ENCODE data around the gene TMTC2. TPM values are rescaled to one million over a fixed set of nuclear protein-coding genes. Genes with fewer than 3 reads are reported as not detected.

The TMTC2 gene
- total RNA-seq, 1 donor from 2014 or later = 7.6 TPM

GRCh38 chr12:82931349-82932116, 244.8 kb downstream of the TMTC2 start:
- Histone ChIP-seq H3K4me3 (ENCODE audit: low read depth, low read length) (no peak overlapping the region), H3K27me3 (ENCODE audit: control insufficient read depth, insufficient read depth, low read length) (no peaks in the 10 kb centered on the region), H3K36me3 (ENCODE audit: control insufficient read depth, insufficient read depth, low read length) (no peaks in the 10 kb centered on the region)
- TF ChIP-seq CTCF (IDR thresholded peaks at IDR 0.05; ENCODE audit: insufficient read depth, low read length, poor library complexity, severe bottlenecking) = no peak
- DNase-seq (ENCODE audit: low read depth) = no peak

DNA sequence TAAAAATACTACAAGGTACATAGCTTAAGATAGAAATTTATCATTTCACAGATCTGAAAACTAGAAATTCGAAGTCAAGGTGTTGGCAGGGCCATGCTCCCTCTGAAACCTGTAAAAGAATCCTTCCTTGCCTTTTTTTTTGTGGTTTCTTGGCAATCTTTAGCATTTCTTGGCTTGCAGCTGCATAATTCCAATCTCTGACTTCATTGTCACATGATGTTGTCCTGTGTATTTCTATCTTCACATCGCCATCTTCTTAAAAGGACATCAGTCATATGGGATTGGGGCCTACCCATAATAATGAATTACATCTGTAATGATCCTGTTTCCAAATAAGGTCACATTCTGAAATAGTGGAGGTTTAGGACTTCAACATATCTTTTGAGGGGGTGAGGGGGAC, 250.4 kb downstream of the TMTC2 start:
- DNase-seq (ENCODE audit: low read depth) = no peak
- TF ChIP-seq CTCF (IDR thresholded peaks at IDR 0.05; ENCODE audit: insufficient read depth, low read length, poor library complexity, severe bottlenecking) = no peak
- Histone ChIP-seq H3K36me3 (ENCODE audit: control insufficient read depth, insufficient read depth, low read length) (no peaks in the 10 kb centered on the region), H3K27me3 (ENCODE audit: control insufficient read depth, insufficient read depth, low read length) (no peaks in the 10 kb centered on the region), H3K4me3 (ENCODE audit: low read depth, low read length) (no peak overlapping the region)

- TF ChIP-seq CTCF (IDR thresholded peaks at IDR 0.05; ENCODE audit: insufficient read depth, low read length, poor library complexity, severe bottlenecking) = no peak
- DNase-seq (ENCODE audit: low read depth) = no peak
- H3K4me3 ChIP-seq (ENCODE audit: low read depth, low read length) = no peak overlapping the region
- no peaks in the 10 kb centered on the region for H3K27me3 ChIP-seq (ENCODE audit: control insufficient read depth, insufficient read depth, low read length)
- H3K36me3 ChIP-seq (ENCODE audit: control insufficient read depth, insufficient read depth, low read length) = no peaks in the 10 kb centered on the region
Measured at GRCh38 chr12:82942521-82942920, 255.8 kb downstream of the TMTC2 start.

DNA sequence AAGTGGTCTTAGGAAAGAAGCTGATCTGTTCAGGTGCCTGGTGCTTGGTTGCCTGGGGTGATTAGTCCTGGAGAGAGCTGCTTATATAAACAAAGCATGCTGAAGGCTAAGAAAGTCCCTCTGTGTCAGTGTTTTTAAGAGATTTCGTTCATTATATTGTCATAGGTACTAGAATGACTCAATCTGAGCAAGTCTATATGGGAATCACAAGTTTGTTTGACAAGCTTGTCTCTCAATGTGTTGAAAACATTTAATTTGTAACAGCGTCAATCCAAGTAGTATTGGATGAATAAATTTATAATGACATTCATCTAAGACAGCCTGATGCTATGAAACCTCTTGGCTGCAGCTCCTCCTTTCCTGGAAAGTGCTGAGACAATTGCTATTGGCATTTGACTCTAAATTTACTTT, 256.3 kb downstream of the TMTC2 start:
- Histone ChIP-seq H3K4me3 (ENCODE audit: low read depth, low read length) (no peak overlapping the region), H3K36me3 (ENCODE audit: control insufficient read depth, insufficient read depth, low read length) (no peaks in the 10 kb centered on the region), H3K27me3 (ENCODE audit: control insufficient read depth, insufficient read depth, low read length) (no peaks in the 10 kb centered on the region)
- no peak for DNase-seq (ENCODE audit: low read depth)
- TF ChIP-seq CTCF (IDR thresholded peaks at IDR 0.05; ENCODE audit: insufficient read depth, low read length, poor library complexity, severe bottlenecking) = no peak

GRCh38 chr12:82948491-82948890, 261.8 kb downstream of the TMTC2 start:
- DNase-seq (ENCODE audit: low read depth) = no peak
- no peaks in the 10 kb centered on the region for H3K36me3 ChIP-seq (ENCODE audit: control insufficient read depth, insufficient read depth, low read length)
- no peaks in the 10 kb centered on the region for H3K27me3 ChIP-seq (ENCODE audit: control insufficient read depth, insufficient read depth, low read length)
- no peak overlapping the region for H3K4me3 ChIP-seq (ENCODE audit: low read depth, low read length)
- no peak for TF ChIP-seq CTCF (IDR thresholded peaks at IDR 0.05; ENCODE audit: insufficient read depth, low read length, poor library complexity, severe bottlenecking)

GRCh38 chr12:82950356-82950755, 263.6 kb downstream of the TMTC2 start:
- Histone ChIP-seq H3K27me3 (ENCODE audit: control insufficient read depth, insufficient read depth, low read length) (no peaks in the 10 kb centered on the region), H3K4me3 (ENCODE audit: low read depth, low read length) (no peak overlapping the region), H3K36me3 (ENCODE audit: control insufficient read depth, insufficient read depth, low read length) (no peaks in the 10 kb centered on the region)
- TF ChIP-seq CTCF (IDR thresholded peaks at IDR 0.05; ENCODE audit: insufficient read depth, low read length, poor library complexity, severe bottlenecking) = no peak
- no peak for DNase-seq (ENCODE audit: low read depth)

Data from kidney epithelial cell (primary cell).